ENCODE measurements around the gene NOL3. TPM values are rescaled to one million over a fixed set of nuclear protein-coding genes. Genes with fewer than 3 reads are reported as not detected.

Gene NOL3
- total and polyA plus RNA-seq, 9 of the 15 experiments (the other 6 are each of a cell fraction or from before 2014, with no cell fraction given), result 0.45 to 14.0 (median 5.4) TPM

DNA sequence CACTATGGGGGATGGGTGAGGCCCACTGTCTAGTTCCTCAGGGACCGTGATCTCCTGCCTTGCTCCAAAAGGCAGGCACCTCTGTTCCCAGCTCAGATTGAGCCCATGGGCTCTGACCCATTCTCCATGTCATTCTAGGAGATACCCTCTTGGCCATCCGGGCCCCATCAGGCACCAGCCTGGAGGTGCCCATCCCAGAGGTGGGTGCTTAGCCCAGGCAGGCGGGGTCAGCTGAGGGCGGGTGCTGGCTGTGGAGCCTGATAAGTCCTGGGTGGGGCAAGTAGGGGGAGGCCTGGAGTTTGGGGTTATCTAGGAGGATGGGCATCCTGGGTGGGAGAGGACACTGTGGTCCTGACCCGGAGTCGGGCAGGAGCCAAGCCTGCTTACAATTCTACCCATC lies 23.9 kb downstream of the NOL3 start:
- H4K20me1 ChIP-seq (replicated peaks; ENCODE audit: control insufficient read depth, insufficient read depth, low read length), result no peaks in the 10 kb centered on the region
- WGBS (ENCODE audit: insufficient coverage, low coverage, missing lambda C conversion rate), result 64% methylated on average over 5 of the region's 6 CpGs
- H3K27ac ChIP-seq (ENCODE audit: extremely low read depth, low read depth, low read length), result peak overlapping the region; percentile 17; the same call in 1 of the 3 replicates
- intact Hi-C loops (cut with micrococcal nuclease) (loop anchor here (5.0 kb wide), 1 partner anchor 33 kb away; the partner anchor contains the start of gene TMEM208), in situ Hi-C loops (cut with MboI) (no loop called here)
- H3K79me2 ChIP-seq (ENCODE audit: control insufficient read depth, insufficient read depth, low read length), result peaks cover 46% of the 10 kb centered on the region
- ChIA-PET CTCF (ENCODE audit: low intra/inter-chr PET ratio) (no interaction called here), POLR2A (interaction anchor here (0.8 to 1.2 kb wide), 2 partner anchors 9 to 177 kb away, joined by 3 to 4 read pairs; no protein-coding TSS in a partner anchor)
- no peaks in the 10 kb centered on the region for H3K27me3 ChIP-seq (ENCODE audit: control insufficient read depth in 2 of 2, insufficient read depth in 2 of 2, low read length in 2 of 2)
- H3K9me1 ChIP-seq (ENCODE audit: control insufficient read depth, insufficient read depth, low read length), result no peaks in the 10 kb centered on the region
- no peaks in the 10 kb centered on the region for H3K9me3 ChIP-seq (replicated peaks; ENCODE audit: control insufficient read depth, insufficient read depth, low read depth, low read length)
- peaks cover 63% of the 10 kb centered on the region for H3K36me3 ChIP-seq (ENCODE audit: control insufficient read depth, insufficient read depth, low read length)
- BruUV-seq (replicated peaks), result no TSS peak
- H3K4me3 ChIP-seq, result no peak overlapping the region
- ATAC-seq, result no peak
- peak overlapping the region; percentile 74 to 88; a peak in 3 of 4 replicates for H3K9ac ChIP-seq (ENCODE audit: insufficient read depth in 1 of 2, low read depth in 2 of 2, low read length in 2 of 2)
- H3K4me2 ChIP-seq (ENCODE audit: insufficient read depth, low read length), result peak overlapping the region; percentile 97; the same call in 1 of the 2 replicates
- H2AFZ ChIP-seq (ENCODE audit: low read depth, low read length), result no peak overlapping the region
- DNase-seq (ENCODE audit: extremely low read depth in 1 of 4, low spot score in 3 of 4), result no peak
- peaks cover 38 to 69% of the 10 kb centered on the region in 2 experiments for H3K4me1 ChIP-seq (replicated peaks in 1 of 2; ENCODE audit: control insufficient read depth in 2 of 2, insufficient read depth in 2 of 2, low read length in 2 of 2)
- TF ChIP-seq NR2C1 (IDR thresholded peaks at IDR 0.05) (no peak), NR2C1 (tag; IDR thresholded peaks at IDR 0.05) (no peak), RBFOX2 (IDR thresholded peaks at IDR 0.05; ENCODE audit: low read depth, low read length) (0 out of 2 replicates have a peak, but pooled peaks have one; percentile 15), ARID1B (IDR thresholded peaks at IDR 0.05) (0 out of 2 replicates have a peak, but pooled peaks have one; percentile 20), CREB1 (IDR thresholded peaks at IDR 0.05) (no peak), CREB1 (CRISPR knock-in tag; IDR thresholded peaks at IDR 0.05) (no peak), MYNN (IDR thresholded peaks at IDR 0.05) (peak; percentile 51; the same call in 1 of the 2 replicates), MYNN (CRISPR knock-in tag; IDR thresholded peaks at IDR 0.05) (no peak), RFX5 (IDR thresholded peaks at IDR 0.05; ENCODE audit: low read depth, low read length) (no peak), POLR2AphosphoS5 (IDR thresholded peaks at IDR 0.05; ENCODE audit: control insufficient read depth, insufficient read depth, low read depth, low read length) (0 out of 2 replicates have a peak, but pooled peaks have one; percentile 15), FOSL1 (tag; conservative IDR thresholded peaks at IDR 0.05) (no peak), CBFA2T3 (IDR thresholded peaks at IDR 0.05) (peak; percentile 41; the same call in 1 of the 2 replicates), SNIP1 (IDR thresholded peaks at IDR 0.05; ENCODE audit: low read depth) (no peak), ZNF592 (IDR thresholded peaks at IDR 0.05) (0 out of 2 replicates have a peak, but pooled peaks have one; percentile 18), ETS1 (conservative IDR thresholded peaks at IDR 0.05; ENCODE audit: control insufficient read depth, low read depth, low read length) (0 out of 2 replicates have a peak, but pooled peaks have one; percentile 50), RBM22 (IDR thresholded peaks at IDR 0.05; ENCODE audit: low read depth, low read length, poor library complexity, severe bottlenecking) (no peak), POLR2G (IDR thresholded peaks at IDR 0.05; ENCODE audit: low read depth, low read length) (peak; percentile 40; the same call in 1 of the 2 replicates), TEAD4 (IDR thresholded peaks at IDR 0.05; ENCODE audit: low read length) (no peak), TEAD4 (CRISPR knock-in tag; IDR thresholded peaks at IDR 0.05; ENCODE audit: borderline replicate concordance) (no peak)
- FAIRE-seq, result no peak
